ENCODE results near the gene MRPS16. TPM values are rescaled to one million over a fixed set of nuclear protein-coding genes. Genes with fewer than 3 reads are reported as not detected.

MRPS16 gene
- total and polyA plus RNA-seq, 2 donors (not counting 1 experiment from before 2014, with no cell fraction given), result 27.7 to 49.6 TPM

DNA sequence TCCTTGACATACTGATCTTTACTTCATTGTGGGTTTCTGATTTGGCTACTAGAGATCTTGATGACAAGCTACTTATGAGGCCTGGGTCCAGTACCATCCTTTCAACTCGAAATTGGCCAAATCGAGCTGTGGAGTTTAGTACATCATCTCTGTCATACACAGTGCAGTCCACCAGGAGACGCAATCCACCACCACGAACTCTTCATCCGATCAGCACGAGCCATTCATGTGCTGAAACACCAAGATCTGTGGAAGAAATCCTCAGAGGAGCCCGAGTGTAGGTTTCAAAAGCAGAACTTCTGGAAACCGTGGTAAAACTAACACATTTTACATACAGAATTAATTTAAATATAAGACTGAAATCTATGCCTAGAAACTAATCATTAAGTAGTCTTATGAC lies 19.6 kb downstream of the MRPS16 start:
- no peak for TF ChIP-seq EZH2 (IDR thresholded peaks at IDR 0.05; ENCODE audit: borderline replicate concordance, insufficient read depth, low read depth, low read length, poor library complexity, severe bottlenecking)
- TF ChIP-seq, protein P1, sequence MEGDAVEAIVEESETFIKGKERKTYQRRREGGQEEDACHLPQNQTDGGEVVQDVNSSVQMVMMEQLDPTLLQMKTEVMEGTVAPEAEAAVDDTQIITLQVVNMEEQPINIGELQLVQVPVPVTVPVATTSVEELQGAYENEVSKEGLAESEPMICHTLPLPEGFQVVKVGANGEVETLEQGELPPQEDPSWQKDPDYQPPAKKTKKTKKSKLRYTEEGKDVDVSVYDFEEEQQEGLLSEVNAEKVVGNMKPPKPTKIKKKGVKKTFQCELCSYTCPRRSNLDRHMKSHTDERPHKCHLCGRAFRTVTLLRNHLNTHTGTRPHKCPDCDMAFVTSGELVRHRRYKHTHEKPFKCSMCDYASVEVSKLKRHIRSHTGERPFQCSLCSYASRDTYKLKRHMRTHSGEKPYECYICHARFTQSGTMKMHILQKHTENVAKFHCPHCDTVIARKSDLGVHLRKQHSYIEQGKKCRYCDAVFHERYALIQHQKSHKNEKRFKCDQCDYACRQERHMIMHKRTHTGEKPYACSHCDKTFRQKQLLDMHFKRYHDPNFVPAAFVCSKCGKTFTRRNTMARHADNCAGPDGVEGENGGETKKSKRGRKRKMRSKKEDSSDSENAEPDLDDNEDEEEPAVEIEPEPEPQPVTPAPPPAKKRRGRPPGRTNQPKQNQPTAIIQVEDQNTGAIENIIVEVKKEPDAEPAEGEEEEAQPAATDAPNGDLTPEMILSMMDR (IDR thresholded peaks at IDR 0.05), result no peak
- Histone ChIP-seq H3K27ac (ENCODE audit: low read length in 2 of 2) (no peak overlapping the region), H3K9ac (ENCODE audit: low read length) (no peak overlapping the region), H2AFZ (ENCODE audit: insufficient read depth, low read depth, low read length, poor library complexity, severe bottlenecking) (no peak overlapping the region), H3K4me1 (ENCODE audit: control insufficient read depth in 2 of 2, insufficient read depth in 2 of 2, low read length in 2 of 2) (no peaks in the 10 kb centered on the region), H3K27me3 (replicated peaks in 1 of 4; ENCODE audit: control extremely low read depth in 1 of 4, control insufficient read depth in 3 of 4, insufficient read depth in 4 of 4, low read length in 3 of 4) (no peaks in the 10 kb centered on the region), H3K9me3 (ENCODE audit: control extremely low read depth in 1 of 3, control insufficient read depth in 2 of 3, insufficient read depth in 1 of 3, low read length in 2 of 3) (no peaks in the 10 kb centered on the region), H3K4me3 (ENCODE audit: control extremely low read depth in 1 of 5, extremely low read depth in 1 of 5, insufficient read depth in 1 of 5, low read depth in 2 of 5, low read length in 4 of 5) (no peak overlapping the region), H3K79me2 (ENCODE audit: control insufficient read depth, insufficient read depth, low read length) (no peaks in the 10 kb centered on the region), H3K4me2 (replicated peaks; ENCODE audit: low read depth, low read length, poor library complexity, severe bottlenecking) (no peak overlapping the region), H4K20me1 (ENCODE audit: control insufficient read depth, insufficient read depth, low read length, poor library complexity, severe bottlenecking) (no peaks in the 10 kb centered on the region), H3K36me3 (replicated peaks in 1 of 2; ENCODE audit: control extremely low read depth in 1 of 2, control insufficient read depth in 1 of 2, extremely low read depth in 1 of 2, insufficient read depth in 2 of 2, low read length in 1 of 2) (peaks cover 10 to 16% of the 10 kb centered on the region in 2 experiments)
- DNase-seq, result no peak
- ChIA-PET POLR2A (no interaction called here), CTCF (interaction anchor here (0.7 kb wide), 1 partner anchor 174 kb away, joined by 3 read pairs; no protein-coding TSS in a partner anchor)
- no peak for ATAC-seq (ENCODE audit: low read depth)
- H3K27ac Mint-ChIP-seq, result no peak overlapping the region
- WGBS (ENCODE audit: insufficient coverage), result 100% methylated on average over 4 of the region's 8 CpGs
- H3K4me1 Mint-ChIP-seq, result no peaks in the 10 kb centered on the region
- no peaks in the 10 kb centered on the region for H3K9me3 Mint-ChIP-seq (ENCODE audit: insufficient read depth)
- intact Hi-C loops (cut with micrococcal nuclease), result no loop called here
- no peaks in the 10 kb centered on the region for H3K27me3 Mint-ChIP-seq
- no peak overlapping the region for H3K4me3 Mint-ChIP-seq

DNA sequence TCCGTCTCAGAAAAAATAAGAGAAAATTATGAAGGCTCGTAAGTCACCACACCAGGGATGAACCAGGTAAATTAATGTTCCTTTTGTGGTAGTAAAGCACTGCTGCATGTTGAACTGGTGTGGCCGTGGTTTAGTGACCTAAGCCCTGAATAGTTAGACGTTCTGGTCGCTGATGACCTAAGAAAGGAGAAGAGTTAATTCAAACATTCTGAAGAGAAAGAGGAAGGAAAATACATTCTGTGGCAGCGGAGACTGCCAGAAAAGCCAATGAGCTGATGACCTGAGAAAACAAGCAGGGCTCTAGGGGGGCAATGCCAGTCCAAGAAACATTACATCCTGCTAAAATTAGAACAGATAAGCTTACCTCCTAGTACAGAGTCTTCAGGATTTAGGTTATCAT lies 22.9 kb downstream of the MRPS16 start:
- H3K27me3 Mint-ChIP-seq, result no peaks in the 10 kb centered on the region
- no peak overlapping the region for H3K27ac ChIP-seq (ENCODE audit: low read length in 2 of 2)
- TF ChIP-seq EZH2 (IDR thresholded peaks at IDR 0.05; ENCODE audit: borderline replicate concordance, insufficient read depth, low read depth, low read length, poor library complexity, severe bottlenecking), result no peak
- TF ChIP-seq, protein P1 (IDR thresholded peaks at IDR 0.05), result no peak
- H3K4me2 ChIP-seq (replicated peaks; ENCODE audit: low read depth, low read length, poor library complexity, severe bottlenecking), result no peak overlapping the region
- ChIA-PET POLR2A (no interaction called here), CTCF (interaction anchor here (0.6 kb wide), 1 partner anchor 350 kb away, joined by 5 read pairs; no protein-coding TSS in a partner anchor)
- no peaks in the 10 kb centered on the region for H3K9me3 Mint-ChIP-seq (ENCODE audit: insufficient read depth)
- H3K27me3 ChIP-seq (replicated peaks in 1 of 4; ENCODE audit: control extremely low read depth in 1 of 4, control insufficient read depth in 3 of 4, insufficient read depth in 4 of 4, low read length in 3 of 4), result no peaks in the 10 kb centered on the region
- H3K9me3 ChIP-seq (ENCODE audit: control extremely low read depth in 1 of 3, control insufficient read depth in 2 of 3, insufficient read depth in 1 of 3, low read length in 2 of 3), result no peaks in the 10 kb centered on the region
- H3K27ac Mint-ChIP-seq, result no peak overlapping the region
- H3K9ac ChIP-seq (ENCODE audit: low read length), result no peak overlapping the region
- no peak overlapping the region for H3K4me3 ChIP-seq (ENCODE audit: control extremely low read depth in 1 of 5, extremely low read depth in 1 of 5, insufficient read depth in 1 of 5, low read depth in 2 of 5, low read length in 4 of 5)
- H3K4me3 Mint-ChIP-seq, result no peak overlapping the region
- 50% methylated on average over 5 of the region's 6 CpGs for WGBS (ENCODE audit: insufficient coverage)
- intact Hi-C loops (cut with micrococcal nuclease), result no loop called here
- DNase-seq, result no peak
- no peaks in the 10 kb centered on the region for H3K4me1 ChIP-seq (ENCODE audit: control insufficient read depth in 2 of 2, insufficient read depth in 2 of 2, low read length in 2 of 2)
- H3K4me1 Mint-ChIP-seq, result no peaks in the 10 kb centered on the region
- no peak for ATAC-seq (ENCODE audit: low read depth)
- peaks cover 6 to 9% of the 10 kb centered on the region in 2 experiments for H3K36me3 ChIP-seq (replicated peaks in 1 of 2; ENCODE audit: control extremely low read depth in 1 of 2, control insufficient read depth in 1 of 2, extremely low read depth in 1 of 2, insufficient read depth in 2 of 2, low read length in 1 of 2)
- H4K20me1 ChIP-seq (ENCODE audit: control insufficient read depth, insufficient read depth, low read length, poor library complexity, severe bottlenecking), result no peaks in the 10 kb centered on the region
- no peak overlapping the region for H2AFZ ChIP-seq (ENCODE audit: insufficient read depth, low read depth, low read length, poor library complexity, severe bottlenecking)
- H3K79me2 ChIP-seq (ENCODE audit: control insufficient read depth, insufficient read depth, low read length), result no peaks in the 10 kb centered on the region
